D721Med (cell line): ENCODE data around the gene PTPRM.

ENCODE experiments used
- DNase-seq: peaks from one replicate; pipeline ENCODE4 v3.0.0; 2011; ENCODE audit warnings: low spot score; ENCODE audit not compliant: insufficient read length
- FAIRE-seq: peaks from 2 replicates; lab custom pipeline; 2011; peaks lifted over from hg19 to GRCh38; lab: Jason Lieb, UNC
- CTCF ChIP-seq: IDR thresholded peaks from 2 replicates; pipeline ENCODE4 v1.5.1; 2012; ENCODE audit warnings: mild to moderate bottlenecking, control low read depth; ENCODE audit not compliant: insufficient read depth; ENCODE audit errors: missing control alignments

PTPRM gene

DNA sequence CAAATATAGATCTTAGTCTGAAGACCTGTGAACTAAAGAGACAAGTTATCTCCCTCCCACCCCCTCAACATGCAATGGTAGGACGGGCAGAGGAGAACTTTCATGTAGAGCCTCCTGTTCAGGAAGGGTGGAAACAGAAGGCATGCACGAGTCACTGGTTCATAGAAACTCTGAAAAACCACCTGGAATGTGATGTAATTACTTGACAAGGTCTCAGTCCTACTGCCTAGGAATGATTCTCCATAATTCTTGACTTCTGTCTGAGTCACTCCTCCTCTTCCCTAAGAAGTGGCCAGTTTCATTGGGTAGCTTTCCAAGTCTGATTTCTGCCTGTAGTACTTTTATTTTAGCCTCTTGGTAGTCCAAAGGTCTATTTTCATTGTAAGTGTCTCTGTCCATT lies 277.3 kb downstream of the PTPRM start:
- DNase-seq, result no peak
- no peak for TF ChIP-seq CTCF
- peak; percentile 58 for FAIRE-seq

DNA sequence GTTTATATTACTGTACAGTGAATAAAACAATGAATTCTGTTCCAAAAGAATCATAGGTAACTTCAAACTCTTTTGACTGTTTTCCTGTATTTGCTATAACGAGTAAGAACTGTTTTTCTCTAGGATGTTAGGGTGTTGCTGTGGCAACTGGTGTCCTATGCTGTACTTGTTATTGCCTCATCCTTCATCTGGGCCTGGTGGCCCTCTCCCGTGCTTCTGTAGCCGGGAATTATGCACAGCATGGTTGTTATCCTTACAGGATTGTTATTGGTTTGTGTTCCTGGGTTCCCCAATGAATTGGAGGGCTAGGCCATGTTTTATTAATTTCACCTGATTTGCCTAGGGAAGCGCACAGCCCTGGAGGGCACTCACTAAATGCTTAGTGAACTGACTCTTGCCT lies 279.2 kb downstream of the PTPRM start:
- TF ChIP-seq CTCF, result no peak
- DNase-seq (no peak), FAIRE-seq (no peak)

GRCh38 chr18:7847357-7848053 lies 280.4 kb downstream of the PTPRM start:
- no peak for FAIRE-seq
- DNase-seq, result no peak
- no peak for TF ChIP-seq CTCF

GRCh38 chr18:7848054-7848412 lies 280.9 kb downstream of the PTPRM start:
- no peak for TF ChIP-seq CTCF
- FAIRE-seq, result no peak
- no peak for DNase-seq

DNA sequence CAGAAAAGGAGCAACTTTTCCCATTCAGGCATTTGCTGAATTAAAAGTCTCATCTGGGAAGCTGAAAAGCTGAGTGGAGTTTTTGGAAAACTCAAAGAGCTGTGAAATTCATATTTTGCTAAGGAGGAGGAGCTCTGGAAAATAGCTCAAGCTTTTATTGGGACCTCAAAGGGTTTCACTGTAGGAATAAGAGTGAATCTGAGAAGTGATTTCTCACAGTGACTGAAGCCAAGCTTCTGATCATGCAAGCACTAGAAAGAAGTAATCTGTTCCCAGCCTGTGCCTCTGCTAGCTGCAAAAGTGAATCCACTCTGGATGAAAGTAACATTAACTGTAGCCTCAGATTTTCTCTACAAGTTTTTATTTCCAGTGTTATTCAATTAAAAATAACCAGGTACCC lies 283.3 kb downstream of the PTPRM start:
- FAIRE-seq (no peak), DNase-seq (no peak)
- TF ChIP-seq CTCF, result no peak

- no peak for FAIRE-seq
- DNase-seq, result no peak
- TF ChIP-seq CTCF, result no peak
Measured at GRCh38 chr18:7855028-7855427, 287.9 kb downstream of the PTPRM start.

GRCh38 chr18:7855671-7856070 lies 288.6 kb downstream of the PTPRM start:
- TF ChIP-seq CTCF, result no peak
- no peak for FAIRE-seq
- no peak for DNase-seq
